GM18861 (cell line): ENCODE data around the gene GFPT2.

Source experiments
- ATAC-seq: cut with Tn5 transposase; IDR thresholded peaks from one replicate; pipeline ENCODE4 v1.9.1; 2021; ENCODE audit not compliant: unreplicated experiment

Gene GFPT2

GRCh38 chr5:180378438-180379344 lies 25.6 kb upstream of the GFPT2 start:
- no peak for ATAC-seq

- ATAC-seq: no peak
These were observed 24.5 kb upstream of the GFPT2 start for GRCh38 chr5:180377556-180378197.

GRCh38 chr5:180376511-180376910 lies 23.4 kb upstream of the GFPT2 start:
- ATAC-seq: no peak

GRCh38 chr5:180375955-180376354 lies 22.8 kb upstream of the GFPT2 start:
- ATAC-seq: no peak

GRCh38 chr5:180375291-180375690 lies 22.2 kb upstream of the GFPT2 start:
- no peak for ATAC-seq

GRCh38 chr5:180373870-180374269 lies 20.7 kb upstream of the GFPT2 start:
- ATAC-seq: no peak

- ATAC-seq: no peak
These were observed 20.3 kb upstream of the GFPT2 start for GRCh38 chr5:180373454-180373853.

GRCh38 chr5:180371949-180372348 lies 18.8 kb upstream of the GFPT2 start:
- no peak for ATAC-seq

GRCh38 chr5:180370861-180371641 lies 17.9 kb upstream of the GFPT2 start:
- no peak for ATAC-seq

GRCh38 chr5:180367991-180368390 lies 14.9 kb upstream of the GFPT2 start:
- no peak for ATAC-seq

- ATAC-seq: no peak
These were observed 14.2 kb upstream of the GFPT2 start for GRCh38 chr5:180367300-180367699.

GRCh38 chr5:180366326-180366725 lies 13.2 kb upstream of the GFPT2 start:
- no peak for ATAC-seq

- no peak for ATAC-seq
These were observed 12.7 kb upstream of the GFPT2 start for GRCh38 chr5:180365829-180366228.

- ATAC-seq: no peak
These were observed 11.2 kb upstream of the GFPT2 start for GRCh38 chr5:180364306-180364856.

- no peak for ATAC-seq
These were observed 7.2 kb upstream of the GFPT2 start for GRCh38 chr5:180360078-180360957.

- ATAC-seq: no peak
These were observed 5.6 kb upstream of the GFPT2 start for GRCh38 chr5:180358694-180359093.

- no peak for ATAC-seq
These were observed 5.0 kb upstream of the GFPT2 start for GRCh38 chr5:180358179-180358578.

- no peak for ATAC-seq
These were observed 1.8 kb upstream of the GFPT2 start for GRCh38 chr5:180354966-180355365.

GRCh38 chr5:180353980-180354452 lies 880 bp upstream of the GFPT2 start:
- ATAC-seq: no peak
